D341Med (cell line): ENCODE measurements around the gene CCDC61.

Experiments used
- DNase-seq: peaks from one replicate; pipeline ENCODE4 v3.0.0; 2012; ENCODE audit warnings: low spot score

Gene CCDC61

DNA sequence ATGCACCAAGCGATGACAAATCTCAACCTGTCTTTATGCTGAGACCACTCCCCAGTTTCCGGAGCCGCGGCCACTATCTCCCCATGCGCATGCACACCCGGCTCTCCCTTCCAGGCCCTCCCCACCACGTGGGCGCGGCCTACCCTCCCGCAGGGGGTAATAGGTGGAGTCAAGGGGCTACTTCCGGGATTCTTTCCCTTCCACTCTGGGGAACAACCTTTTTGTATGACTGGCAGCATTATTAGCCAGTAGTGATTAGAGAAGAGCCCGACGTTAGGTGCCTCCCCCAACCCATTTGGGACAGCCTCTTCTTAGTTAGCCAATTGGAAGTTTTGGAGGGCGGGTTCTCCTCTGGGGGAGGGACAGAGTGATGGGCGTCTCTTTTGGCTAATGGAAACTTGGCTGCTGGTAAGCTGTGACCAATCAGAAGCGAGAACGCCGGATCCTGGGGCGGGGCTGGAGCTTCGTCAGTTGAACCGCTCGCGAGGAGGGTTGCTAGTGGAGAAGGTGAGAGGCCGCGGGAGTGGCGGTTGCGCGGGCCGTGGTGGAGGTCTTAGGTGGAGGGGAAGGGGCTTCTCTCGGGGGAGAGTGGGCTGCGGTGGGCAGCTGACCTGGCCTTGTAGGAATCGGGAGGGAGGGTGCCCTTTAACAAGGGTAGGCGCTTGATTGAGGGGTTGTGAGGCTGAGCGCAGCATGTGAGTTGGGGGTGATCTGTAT, at the start of gene CCDC61:
TSS of gene CCDC61 (plus strand) at position 470 of the 717 bp plus-strand sequence. CDS start 7,552 bp downstream, outside the sequence.
- DNase-seq, result peak; percentile 96

GRCh38 chr19:45947926-45948325, 47.3 kb upstream of the CCDC61 start:
- no peak for DNase-seq

DNA sequence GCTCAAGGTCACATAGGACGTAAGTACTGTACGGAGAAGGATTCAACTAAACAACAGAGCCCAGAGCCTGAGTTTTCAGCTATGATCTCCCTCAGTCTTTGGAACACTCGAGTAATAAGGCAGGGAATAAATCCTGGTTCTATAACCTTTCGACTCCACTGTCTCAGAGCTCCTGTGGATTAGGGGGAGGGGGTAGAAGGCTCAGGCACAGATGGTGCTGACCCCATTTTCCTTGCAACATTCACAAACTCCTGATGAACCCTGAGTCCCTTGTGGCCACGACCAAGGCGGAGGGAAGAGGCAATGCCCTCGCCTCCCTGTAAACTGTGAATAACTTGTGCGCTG, 43.0 kb upstream of the CCDC61 start:
- DNase-seq, result no peak

DNA sequence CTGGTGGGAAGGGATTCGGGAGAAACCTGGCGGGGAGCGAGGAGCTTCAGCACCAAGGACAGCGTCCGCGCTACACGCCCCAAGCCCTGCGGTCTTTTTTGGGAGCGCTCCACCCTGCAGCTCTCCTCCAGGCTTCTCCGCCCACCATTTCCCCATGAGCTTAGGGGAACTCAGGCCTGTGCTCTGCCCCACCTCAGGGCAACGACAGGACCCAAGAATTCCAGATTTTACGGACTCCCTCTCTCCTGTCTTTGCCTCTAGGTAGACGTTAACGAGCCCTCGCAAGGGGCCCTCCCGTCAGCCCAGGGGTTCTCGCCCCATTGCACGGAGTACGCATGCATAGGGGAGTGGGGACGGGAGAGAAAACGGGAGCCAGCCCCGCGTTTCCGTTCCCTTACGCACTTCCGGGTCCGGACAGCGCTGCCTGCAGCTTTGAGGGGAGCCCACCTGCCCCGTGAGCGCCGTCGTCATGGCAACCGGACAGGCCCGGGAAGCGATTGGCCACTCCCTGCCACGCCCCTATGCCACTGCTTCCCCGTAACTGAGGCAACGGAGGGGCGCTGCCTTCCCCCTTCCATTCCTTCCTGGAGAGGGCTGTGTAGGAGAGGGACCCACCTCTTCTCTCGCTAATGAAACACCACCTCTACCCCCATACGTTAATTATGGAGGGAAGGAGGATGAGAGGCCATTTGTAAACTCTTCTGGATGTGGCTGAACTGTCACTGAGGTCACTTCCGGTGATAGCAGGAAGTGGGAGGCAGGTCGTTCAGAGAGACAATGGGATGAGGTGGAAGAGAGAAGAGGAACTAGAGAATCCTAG, 42.4 kb upstream of the CCDC61 start:
- peak; percentile 93 for DNase-seq

DNA sequence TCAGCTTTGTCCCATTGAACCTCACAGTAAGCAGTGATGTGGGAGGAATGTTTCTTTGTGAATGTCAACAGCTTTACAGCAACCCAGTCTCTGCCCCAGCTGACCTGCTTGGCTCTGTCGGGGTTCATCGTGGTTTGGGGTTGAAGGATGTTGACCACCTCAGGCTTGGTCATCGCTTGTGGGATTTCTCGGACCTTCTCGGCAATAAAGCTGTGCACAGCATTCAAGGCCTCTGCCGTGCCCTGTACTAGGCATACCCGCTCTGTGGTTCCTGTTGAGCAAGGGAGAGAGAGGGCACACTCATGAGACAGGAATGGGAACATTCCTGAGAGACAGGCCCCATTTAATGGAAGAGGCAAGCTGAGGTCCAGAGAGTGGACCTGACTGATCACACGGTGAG, 41.6 kb upstream of the CCDC61 start:
- DNase-seq, result no peak

- DNase-seq, result no peak
Observed at GRCh38 chr19:45954156-45954555, 41.1 kb upstream of the CCDC61 start.

GRCh38 chr19:45955905-45956608, 39.2 kb upstream of the CCDC61 start:
- no peak for DNase-seq

- no peak for DNase-seq
Observed at GRCh38 chr19:45958320-45958719, 36.9 kb upstream of the CCDC61 start.

GRCh38 chr19:45958769-45959516, 36.3 kb upstream of the CCDC61 start:
- no peak for DNase-seq

GRCh38 chr19:45959517-45960025, 35.7 kb upstream of the CCDC61 start:
- DNase-seq, result no peak

GRCh38 chr19:45960595-45961235, 34.6 kb upstream of the CCDC61 start:
- no peak for DNase-seq

DNA sequence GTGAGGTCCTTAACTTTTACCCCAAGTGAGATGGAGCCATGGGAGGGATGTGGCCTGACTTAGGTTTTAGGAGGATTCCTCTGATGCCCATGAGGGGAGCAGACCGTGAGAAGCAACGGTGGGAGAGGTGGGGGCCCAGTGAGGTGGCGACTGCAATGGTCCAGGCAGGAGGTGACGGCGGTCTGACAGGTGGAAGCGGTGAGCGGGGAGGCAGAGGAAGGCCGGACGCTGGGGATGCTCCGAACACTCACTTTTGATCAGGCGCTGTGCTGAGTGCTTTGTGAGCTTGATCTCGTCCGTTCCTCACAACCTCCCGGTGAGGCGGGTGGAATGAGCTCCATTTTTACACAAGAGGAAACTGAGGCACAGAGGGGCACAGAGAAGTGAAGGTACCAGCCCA, 33.2 kb upstream of the CCDC61 start:
- DNase-seq, result no peak

- no peak for DNase-seq
Observed at GRCh38 chr19:45967246-45967645, 28.0 kb upstream of the CCDC61 start.

- no peak for DNase-seq
Observed at GRCh38 chr19:45968626-45969025, 26.6 kb upstream of the CCDC61 start.

- DNase-seq, result no peak
Observed at GRCh38 chr19:45969676-45970075, 25.6 kb upstream of the CCDC61 start.

- DNase-seq, result no peak
Observed at GRCh38 chr19:45971260-45971902, 23.9 kb upstream of the CCDC61 start.

- no peak for DNase-seq
Observed at GRCh38 chr19:45972081-45972946, 23.0 kb upstream of the CCDC61 start.

- peak; percentile 57 for DNase-seq
Observed at GRCh38 chr19:45972947-45973540, 22.2 kb upstream of the CCDC61 start.

- DNase-seq, result peak; percentile 91
Observed at GRCh38 chr19:45973553-45974338, 21.5 kb upstream of the CCDC61 start, which contains the start of gene NOVA2. Gene NOVA2 (minus strand): TSS chr19:45973865. CDS start chr19:45973351, 514 bp downstream.
